Mesenchymal stem cell (in vitro differentiated cells and primary cell): Measurements from ENCODE around the gene LIG1.

Source experiments
- DNase-seq: peaks from one replicate; pipeline ENCODE4 v3.0.0-alpha.2; 2013
- H2AFZ ChIP-seq: one replicate; pipeline ENCODE4 v1.6.1; 2013; ENCODE audit warnings: low read depth, mild to moderate bottlenecking, control low read depth, inconsistent platforms, low read length, moderate library complexity
- H2AK5ac ChIP-seq: 2 replicates; pipeline ENCODE4 v1.6.1; 2013; ENCODE audit warnings: low read length, moderate library complexity, mild to moderate bottlenecking, inconsistent platforms; ENCODE audit not compliant: severe bottlenecking
- H2BK120ac ChIP-seq: one replicate; pipeline ENCODE4 v1.6.1; 2013; ENCODE audit warnings: low read depth, mild to moderate bottlenecking, inconsistent platforms, low read length, moderate library complexity
- H2BK12ac ChIP-seq, 2 experiments: one replicate each; pipeline ENCODE4 v1.6.1; 2013; ENCODE audit warnings: inconsistent platforms in 2 of 2, low read length in 2 of 2, mild to moderate bottlenecking in 2 of 2, moderate library complexity in 2 of 2, control low read depth in 1 of 2
- H2BK15ac ChIP-seq: one replicate; pipeline ENCODE4 v1.6.1; 2013; ENCODE audit warnings: mild to moderate bottlenecking, low read depth, inconsistent platforms; ENCODE audit not compliant: poor library complexity, severe bottlenecking
- H2BK5ac ChIP-seq: 2 replicates; pipeline ENCODE4 v1.6.1; 2013; ENCODE audit warnings: low read depth, mild to moderate bottlenecking, low read length, control low read depth, inconsistent platforms; ENCODE audit not compliant: poor library complexity, severe bottlenecking
- H3K14ac ChIP-seq, 2 experiments: one replicate each; pipeline ENCODE4 v1.6.1; 2013; ENCODE audit warnings: inconsistent platforms in 2 of 2, low read length in 2 of 2, control low read depth in 1 of 2, mild to moderate bottlenecking in 1 of 2, moderate library complexity in 1 of 2
- H3K18ac ChIP-seq, 2 experiments: one replicate each; pipeline ENCODE4 v1.6.1; 2013; ENCODE audit warnings: inconsistent platforms in 2 of 2, low read length in 2 of 2, control low read depth in 1 of 2, low read depth in 1 of 2, mild to moderate bottlenecking in 1 of 2
- H3K23ac ChIP-seq, 2 experiments: one replicate each; pipeline ENCODE4 v1.6.1; 2013; ENCODE audit warnings: inconsistent platforms in 2 of 2, low read length in 2 of 2, mild to moderate bottlenecking in 2 of 2, moderate library complexity in 2 of 2, control low read depth in 1 of 2
- H3K27ac ChIP-seq: 2 replicates; pipeline ENCODE4 v1.5.1; 2013; ENCODE audit warnings: mild to moderate bottlenecking, moderate library complexity, low read length, control low read depth, inconsistent platforms; ENCODE audit not compliant: poor library complexity, severe bottlenecking
- H3K27me3 ChIP-seq, 2 experiments: 2 replicates each; pipeline versions ENCODE4 v1.6.1 to v1.7.0; 2013; ENCODE audit warnings: low read length in 2 of 2, mild to moderate bottlenecking in 2 of 2, moderate library complexity in 2 of 2, control low read depth in 1 of 2, inconsistent platforms in 1 of 2; ENCODE audit not compliant: control insufficient read depth in 1 of 2, insufficient read depth in 1 of 2
- H3K36me3 ChIP-seq, 2 experiments: 2 replicates each; pipeline versions ENCODE4 v1.6.1 to v1.7.0; 2013; ENCODE audit warnings: low read length in 2 of 2, control low read depth in 1 of 2, inconsistent platforms in 1 of 2, low read depth in 1 of 2, mild to moderate bottlenecking in 1 of 2; ENCODE audit not compliant: insufficient read depth in 2 of 2, control insufficient read depth in 1 of 2
- H3K4ac ChIP-seq, 2 experiments: one replicate each; pipeline ENCODE4 v1.6.1; 2013; ENCODE audit warnings: inconsistent platforms in 2 of 2, low read length in 2 of 2, mild to moderate bottlenecking in 2 of 2, moderate library complexity in 2 of 2, control low read depth in 1 of 2, low read depth in 1 of 2
- H3K4me1 ChIP-seq: 2 replicates; pipeline ENCODE4 v1.6.1; 2013; ENCODE audit warnings: low read depth, low read length, control low read depth; ENCODE audit not compliant: control insufficient read depth, insufficient read depth
- H3K4me2 ChIP-seq: 2 replicates; pipeline ENCODE4 v1.6.1; 2013; ENCODE audit warnings: low read length, mild to moderate bottlenecking, inconsistent platforms; ENCODE audit not compliant: poor library complexity, severe bottlenecking
- H3K4me3 ChIP-seq, 2 experiments: 2 replicates each; pipeline versions ENCODE4 v1.5.1 to v1.7.0; 2013; ENCODE audit warnings: low read length in 2 of 2, mild to moderate bottlenecking in 2 of 2, control low read depth in 1 of 2, low read depth in 1 of 2; ENCODE audit not compliant: insufficient read depth in 1 of 2
- H3K79me1 ChIP-seq: replicated peaks from 2 replicates; pipeline ENCODE4 v1.6.1; 2013; ENCODE audit warnings: mild to moderate bottlenecking, control low read depth, low read length, inconsistent platforms; ENCODE audit not compliant: poor library complexity, severe bottlenecking
- H3K9ac ChIP-seq: 2 replicates; pipeline ENCODE4 v1.7.0; 2013; ENCODE audit warnings: mild to moderate bottlenecking, low read length, moderate library complexity
- H3K9me3 ChIP-seq: 2 replicates; pipeline ENCODE4 v1.7.0; 2013; ENCODE audit warnings: mild to moderate bottlenecking, low read length; ENCODE audit not compliant: control insufficient read depth
- H4K8ac ChIP-seq: one replicate; pipeline ENCODE4 v1.6.1; 2013; ENCODE audit warnings: inconsistent platforms, mild to moderate bottlenecking, low read length, moderate library complexity
- H4K91ac ChIP-seq: one replicate; pipeline ENCODE4 v1.6.1; 2013; ENCODE audit warnings: mild to moderate bottlenecking, low read length, inconsistent platforms
- WGBS: methylation state at CpG from one replicate; pipeline ENCODE4 v1.1.7; 2013; ENCODE audit warnings: mixed read lengths; 5-methylcytosine and 5-hydroxymethylcytosine counted together

Gene LIG1

DNA sequence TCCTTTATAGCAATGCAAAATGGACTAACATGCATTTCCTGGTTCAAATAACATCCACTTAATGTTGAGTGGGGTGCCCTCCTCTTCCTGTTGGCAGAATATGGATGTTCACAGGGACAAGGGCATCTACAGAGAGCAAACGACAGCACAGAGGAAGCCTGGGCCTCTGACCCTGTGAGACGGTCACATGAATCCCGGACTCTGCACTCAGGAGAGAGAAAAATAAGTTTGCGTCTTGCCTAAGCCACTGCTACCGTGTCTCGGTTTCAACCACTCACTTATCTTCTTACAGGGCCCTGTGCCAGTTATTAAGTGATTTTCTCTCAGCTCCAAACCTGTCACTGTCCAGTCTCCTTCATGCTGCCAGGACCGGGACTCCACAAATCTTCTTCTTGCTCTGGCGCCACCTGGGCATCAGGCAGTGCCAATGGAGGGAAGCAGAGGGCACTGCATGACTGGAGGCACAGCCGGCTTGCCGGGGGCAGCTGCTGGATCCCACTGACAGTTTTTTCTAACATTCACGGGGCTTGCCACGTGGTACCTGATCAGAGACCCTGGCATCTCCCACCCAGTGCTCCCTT, 11.8 kb downstream of the LIG1 start:
- Histone ChIP-seq H2BK15ac (no peak overlapping the region), H3K9me3 (no peaks in the 10 kb centered on the region), H3K4me2 (no peak overlapping the region), H3K4ac (no peak overlapping the region), H3K27me3 (no peaks in the 10 kb centered on the region), H3K23ac (no peak overlapping the region), H2AFZ (no peak overlapping the region), H3K27ac (no peak overlapping the region), H3K4me1 (no peaks in the 10 kb centered on the region), H3K9ac (no peak overlapping the region), H4K91ac (no peak overlapping the region), H4K8ac (no peak overlapping the region), H2BK120ac (no peak overlapping the region), H2BK12ac (no peak overlapping the region), H3K36me3 (peaks cover 17 to 50% of the 10 kb centered on the region in 2 experiments), H3K4me3 (no peak overlapping the region), H3K14ac (no peak overlapping the region), H3K18ac (no peak overlapping the region), H2BK5ac (no peak overlapping the region), H2AK5ac (no peak overlapping the region), H3K79me1 (peaks cover 4% of the 10 kb centered on the region)
- 93% methylated on average over 12 of the region's 12 CpGs for WGBS
- no peak for DNase-seq

DNA sequence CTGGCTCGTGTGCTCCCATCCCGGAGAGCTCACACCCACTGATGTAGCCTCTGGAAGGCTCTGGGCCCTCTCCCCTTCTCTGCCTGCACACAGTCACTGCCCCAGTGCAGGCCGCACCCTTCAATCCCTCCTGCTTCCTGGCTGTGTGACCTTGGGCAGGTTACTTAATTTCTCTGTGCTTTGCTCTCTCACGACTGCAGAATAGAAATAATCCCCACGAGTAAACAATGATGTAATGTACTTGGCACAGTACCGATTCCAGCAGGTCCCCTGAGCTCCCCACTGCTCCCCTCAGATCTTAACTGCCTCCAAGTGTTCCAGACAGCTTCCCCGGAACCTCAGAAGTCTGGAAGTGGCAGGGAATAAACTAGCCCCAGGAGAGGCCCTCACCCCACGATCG, 16.1 kb downstream of the LIG1 start:
- Histone ChIP-seq H3K27me3 (no peaks in the 10 kb centered on the region), H3K79me1 (peaks cover 2% of the 10 kb centered on the region), H3K9me3 (no peaks in the 10 kb centered on the region), H3K4me2 (no peak overlapping the region), H3K4ac (no peak overlapping the region), H3K36me3 (peaks cover 17 to 48% of the 10 kb centered on the region in 2 experiments), H3K4me3 (no peak overlapping the region), H3K18ac (no peak overlapping the region), H3K14ac (no peak overlapping the region), H2BK120ac (no peak overlapping the region), H3K9ac (no peak overlapping the region), H3K4me1 (no peaks in the 10 kb centered on the region), H2BK15ac (no peak overlapping the region), H2BK12ac (no peak overlapping the region), H3K23ac (no peak overlapping the region), H4K91ac (no peak overlapping the region), H2AFZ (no peak overlapping the region), H2BK5ac (no peak overlapping the region), H3K27ac (no peak overlapping the region), H4K8ac (no peak overlapping the region), H2AK5ac (no peak overlapping the region)
- peak; percentile 15 for DNase-seq
- WGBS = 79% methylated on average over 9 of the region's 9 CpGs

- no peak overlapping the region for H4K8ac ChIP-seq
- WGBS = 56% methylated on average over 6 of the region's 8 CpGs
- H3K36me3 ChIP-seq = peaks cover 15 to 51% of the 10 kb centered on the region in 2 experiments
- no peak overlapping the region for H2BK120ac ChIP-seq
- H3K9ac ChIP-seq = no peak overlapping the region
- H4K91ac ChIP-seq = no peak overlapping the region
- peak; percentile 61 for DNase-seq
- no peak overlapping the region for H2BK12ac ChIP-seq
- peaks cover 2% of the 10 kb centered on the region for H3K79me1 ChIP-seq
- no peak overlapping the region for H2AK5ac ChIP-seq
- no peak overlapping the region for H3K18ac ChIP-seq
- no peak overlapping the region for H2BK15ac ChIP-seq
- H3K23ac ChIP-seq = no peak overlapping the region
- no peak overlapping the region for H2AFZ ChIP-seq
- H3K4ac ChIP-seq = no peak overlapping the region
- no peaks in the 10 kb centered on the region for H3K4me1 ChIP-seq
- H3K14ac ChIP-seq = no peak overlapping the region
- no peak overlapping the region for H3K27ac ChIP-seq
- no peak overlapping the region for H3K4me3 ChIP-seq
- H2BK5ac ChIP-seq = no peak overlapping the region
- no peaks in the 10 kb centered on the region for H3K9me3 ChIP-seq
- H3K4me2 ChIP-seq = no peak overlapping the region
- H3K27me3 ChIP-seq = no peaks in the 10 kb centered on the region
These were observed 17.6 kb downstream of the LIG1 start for GRCh38 chr19:48152551-48152950.

DNA sequence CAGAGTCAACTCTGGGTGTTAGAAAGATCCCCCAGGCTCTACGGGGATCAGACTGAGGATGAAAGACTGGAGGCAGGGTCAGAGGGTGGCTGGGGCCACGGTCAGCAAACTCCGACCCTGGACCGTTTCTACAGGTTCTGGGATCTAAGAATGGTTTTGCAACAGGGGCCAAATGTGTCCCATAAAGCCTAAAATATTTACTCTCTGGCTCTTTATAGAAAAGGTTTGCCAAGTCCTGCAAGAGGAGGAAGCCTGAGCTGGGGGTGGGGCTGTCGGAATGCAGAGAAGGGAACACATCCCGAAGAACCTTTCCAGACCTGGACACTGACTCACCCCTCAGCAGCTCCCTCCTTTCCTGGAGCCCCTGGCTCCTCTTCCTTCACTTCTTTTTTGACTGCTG, 20.7 kb downstream of the LIG1 start:
- H3K79me1 ChIP-seq = no peaks in the 10 kb centered on the region
- H2BK12ac ChIP-seq = no peak overlapping the region
- H3K14ac ChIP-seq = no peak overlapping the region
- H4K8ac ChIP-seq = no peak overlapping the region
- H2AK5ac ChIP-seq = no peak overlapping the region
- no peak overlapping the region for H3K23ac ChIP-seq
- no peak overlapping the region for H2AFZ ChIP-seq
- no peaks in the 10 kb centered on the region for H3K9me3 ChIP-seq
- no peak overlapping the region for H4K91ac ChIP-seq
- H3K4me1 ChIP-seq = no peaks in the 10 kb centered on the region
- H2BK120ac ChIP-seq = no peak overlapping the region
- no peak overlapping the region for H3K27ac ChIP-seq
- H3K4ac ChIP-seq = no peak overlapping the region
- DNase-seq = no peak
- whole genome bisulfite sequencing = 92% methylated on average over 6 of the region's 6 CpGs
- H3K27me3 ChIP-seq = no peaks in the 10 kb centered on the region
- H3K36me3 ChIP-seq = peaks cover 25 to 51% of the 10 kb centered on the region in 2 experiments
- H3K4me2 ChIP-seq = no peak overlapping the region
- H2BK15ac ChIP-seq = no peak overlapping the region
- no peak overlapping the region for H3K18ac ChIP-seq
- no peak overlapping the region for H2BK5ac ChIP-seq
- H3K9ac ChIP-seq = no peak overlapping the region
- H3K4me3 ChIP-seq = no peak overlapping the region
